NCI-H2081 treated with DMSO at 0.1 percent for 48 hours (cell line): ENCODE measurements around the gene WDR86.

ENCODE experiments used
- DNase-seq: peaks from one replicate; lab custom pipeline; 2025; lab: John Stamatoyannopoulos, UW

WDR86 gene

DNA sequence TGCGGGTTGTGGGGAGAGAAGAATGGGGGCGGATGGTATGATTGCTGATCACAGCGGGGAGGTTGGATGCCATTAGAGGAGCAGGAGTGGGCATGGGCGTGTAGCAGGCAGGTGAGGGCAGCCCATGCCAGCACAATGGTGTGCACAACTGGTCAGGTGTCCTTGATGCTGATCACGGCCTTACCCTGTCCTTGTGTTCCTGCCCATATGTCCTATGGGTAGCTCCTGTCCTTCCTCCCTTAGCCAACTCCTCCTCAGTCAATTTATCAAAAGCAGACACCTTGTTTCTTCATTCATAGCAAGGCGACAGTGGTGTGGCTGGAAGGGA, 30.7 kb downstream of the WDR86 start:
- DNase-seq: no peak

DNA sequence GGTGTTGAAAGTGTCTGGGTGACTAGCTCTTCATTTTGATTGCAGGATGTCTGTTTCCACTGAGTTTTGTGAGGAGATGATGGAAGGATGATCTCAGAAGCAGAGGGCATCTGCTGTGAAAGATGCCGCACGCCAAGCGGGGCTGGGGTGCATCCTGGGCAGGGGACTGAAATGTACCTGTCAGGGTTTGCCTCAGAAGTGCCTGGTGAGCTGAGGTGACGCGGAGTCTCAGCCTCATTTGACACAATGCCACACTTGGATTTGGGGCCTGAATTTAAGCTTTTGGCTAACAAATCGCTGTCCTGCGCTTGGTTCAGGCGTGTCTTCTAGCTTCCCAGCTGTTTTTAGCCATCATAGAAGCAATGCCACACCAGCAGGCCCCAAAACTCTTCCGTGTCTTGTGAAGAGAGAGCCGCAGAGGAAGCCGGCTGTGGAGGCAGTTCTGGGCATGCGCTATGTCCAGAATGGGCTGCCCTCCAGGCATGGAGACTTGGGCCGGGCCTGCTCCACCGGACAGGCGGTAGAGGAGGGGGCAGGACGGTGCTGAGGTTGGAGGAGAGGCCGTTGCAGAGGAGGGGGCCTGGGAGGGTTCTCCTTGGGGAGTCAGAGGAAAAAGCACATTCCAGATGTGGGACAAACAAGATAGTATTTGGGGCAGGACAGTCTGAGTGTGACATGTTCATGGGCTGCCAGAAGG, 31.2 kb downstream of the WDR86 start:
- no peak for DNase-seq

DNA sequence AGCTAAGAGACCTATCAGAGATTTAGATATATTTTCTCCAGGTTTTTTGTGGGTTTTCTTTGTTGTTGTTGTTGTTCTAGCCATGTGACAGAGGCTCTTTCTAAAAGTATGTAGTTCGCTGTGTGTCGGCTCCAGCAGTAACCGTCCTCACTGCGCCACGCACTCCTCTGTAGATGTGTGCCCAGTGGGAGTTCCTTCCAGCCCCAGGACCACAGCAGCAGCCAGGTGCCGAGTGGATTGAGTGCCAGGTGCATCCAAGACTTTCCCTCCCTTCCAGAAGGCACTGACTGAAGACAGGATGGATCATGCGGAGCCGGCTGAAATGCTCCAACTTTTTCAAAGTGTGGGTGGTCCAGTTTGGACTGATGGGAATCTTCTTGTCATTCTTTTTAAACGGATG, 31.8 kb downstream of the WDR86 start:
- DNase-seq: no peak

DNA sequence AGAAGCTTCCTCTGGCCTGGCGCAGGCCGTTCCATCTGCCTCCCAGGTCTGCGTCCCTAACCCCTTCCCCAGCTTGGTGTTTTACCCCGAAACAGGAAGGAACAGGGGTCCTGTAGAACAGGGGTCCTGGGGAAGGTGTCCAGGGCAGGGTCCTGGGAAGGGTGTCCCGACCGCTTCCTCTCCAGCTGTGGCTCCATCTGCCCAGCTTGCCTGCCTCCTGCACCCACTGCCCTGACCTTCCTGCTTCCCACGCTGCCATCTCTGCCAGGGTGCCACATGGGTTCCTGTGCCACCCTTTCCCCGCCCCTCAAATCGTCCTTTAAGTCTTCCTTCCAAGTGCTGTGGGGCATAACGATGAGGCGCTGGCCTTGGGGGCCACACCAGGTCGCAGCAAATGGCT, 32.4 kb downstream of the WDR86 start:
- no peak for DNase-seq

DNA sequence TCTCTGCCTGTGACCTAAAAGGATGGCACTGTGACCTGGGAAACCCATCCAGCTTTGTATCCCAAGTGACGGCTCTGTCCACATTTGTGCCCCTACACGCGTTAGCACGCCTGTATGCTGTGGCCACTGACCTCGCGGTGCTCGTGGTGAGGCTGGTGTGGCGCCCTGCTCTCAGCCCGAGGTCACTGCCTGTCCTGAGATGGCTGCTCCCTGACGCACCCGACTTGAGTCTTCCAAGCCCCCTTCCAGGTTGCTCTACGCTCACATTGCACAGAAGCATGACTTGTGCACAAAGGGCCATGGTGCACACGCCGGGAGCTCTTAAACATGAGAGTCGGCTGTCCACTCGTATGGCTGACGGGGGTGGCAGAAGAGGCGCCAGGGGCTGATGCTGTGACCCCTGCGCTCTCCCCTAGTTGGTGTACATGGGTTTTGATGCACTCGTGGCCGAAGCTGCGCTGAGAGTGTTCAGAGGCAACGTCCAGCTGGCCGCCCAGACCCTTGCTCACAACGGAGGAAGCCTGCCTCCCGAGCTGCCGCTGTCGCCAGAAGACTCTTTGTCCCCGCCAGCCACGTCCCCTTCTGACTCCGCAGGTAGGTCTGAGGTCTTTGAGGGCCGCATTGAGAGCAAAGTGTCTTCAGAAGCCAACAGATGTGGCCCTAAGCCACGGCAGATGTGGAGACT, 33.5 kb downstream of the WDR86 start:
- no peak for DNase-seq

DNA sequence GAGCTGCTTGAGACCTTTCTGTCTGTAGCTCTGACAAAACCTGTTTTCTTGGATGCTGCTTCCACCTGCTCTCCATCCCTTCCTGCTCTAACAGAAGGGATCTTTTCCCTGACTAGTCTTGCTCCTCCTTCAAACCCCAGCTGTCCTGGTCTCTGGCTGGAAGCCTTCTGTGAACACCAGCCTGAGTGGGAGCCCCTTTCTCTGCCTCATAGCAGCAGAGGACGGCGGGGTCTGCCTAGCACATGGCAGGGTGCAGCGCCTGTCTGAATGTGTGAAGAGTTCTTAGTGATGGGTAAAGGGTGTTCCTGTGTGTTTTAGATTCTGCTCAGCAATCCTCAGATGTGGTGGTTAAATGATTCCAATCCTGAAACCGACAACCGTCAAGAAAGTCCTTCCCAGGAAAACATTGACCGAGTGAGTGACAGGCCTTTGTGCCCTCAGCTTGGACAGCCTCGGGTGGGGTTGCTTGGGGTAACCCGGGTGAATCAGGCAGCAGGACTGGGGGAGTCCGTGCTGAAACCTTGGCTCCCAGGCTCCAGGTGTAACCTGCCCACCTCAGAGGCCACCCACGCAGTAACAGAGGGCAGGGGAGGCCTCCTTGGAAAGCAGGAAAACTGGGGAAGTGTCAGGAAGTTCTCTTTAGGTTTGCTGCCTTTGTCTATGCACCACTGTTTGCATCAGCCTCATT, 34.2 kb downstream of the WDR86 start:
- no peak for DNase-seq

DNA sequence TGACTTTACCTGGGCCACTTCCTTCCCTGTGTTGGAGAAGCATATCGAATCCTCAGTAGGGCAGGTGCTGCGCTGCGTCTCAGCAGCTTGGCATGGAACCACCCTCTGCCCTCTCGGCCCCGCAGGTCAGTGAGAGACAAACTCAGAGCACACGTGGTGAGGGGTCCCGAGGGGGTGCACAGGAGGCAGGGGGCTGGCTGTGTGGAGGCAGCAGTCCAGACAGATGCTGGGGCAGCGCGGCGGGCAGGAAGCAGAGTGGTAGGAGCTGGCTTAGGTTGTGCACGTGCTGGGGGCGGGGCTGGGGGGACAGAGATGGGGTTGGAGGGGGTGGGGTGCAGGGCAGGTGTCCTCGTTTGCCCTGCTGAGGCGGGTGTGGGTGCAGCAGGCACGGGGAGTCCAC, 35.1 kb downstream of the WDR86 start:
- DNase-seq: no peak

DNA sequence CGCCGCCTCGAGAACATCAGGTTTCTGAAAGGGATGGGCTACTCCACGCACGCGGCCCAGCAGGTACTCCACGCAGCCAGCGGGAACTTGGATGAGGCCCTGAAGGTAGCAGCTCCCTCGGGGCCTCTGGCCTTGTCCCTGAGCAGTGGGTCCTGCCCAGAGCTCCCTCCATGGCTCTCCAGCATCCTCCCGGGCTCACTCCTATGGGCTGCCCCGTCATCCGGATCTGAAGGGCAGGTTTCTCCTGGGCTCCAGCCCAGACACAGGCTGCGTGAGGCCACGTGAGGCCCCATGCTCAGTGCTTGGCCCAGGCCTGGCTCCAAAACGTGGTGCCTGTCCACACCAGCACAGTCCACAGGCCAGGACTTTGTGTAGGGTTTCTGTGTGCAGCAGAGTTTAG, 35.7 kb downstream of the WDR86 start:
- no peak for DNase-seq

DNA sequence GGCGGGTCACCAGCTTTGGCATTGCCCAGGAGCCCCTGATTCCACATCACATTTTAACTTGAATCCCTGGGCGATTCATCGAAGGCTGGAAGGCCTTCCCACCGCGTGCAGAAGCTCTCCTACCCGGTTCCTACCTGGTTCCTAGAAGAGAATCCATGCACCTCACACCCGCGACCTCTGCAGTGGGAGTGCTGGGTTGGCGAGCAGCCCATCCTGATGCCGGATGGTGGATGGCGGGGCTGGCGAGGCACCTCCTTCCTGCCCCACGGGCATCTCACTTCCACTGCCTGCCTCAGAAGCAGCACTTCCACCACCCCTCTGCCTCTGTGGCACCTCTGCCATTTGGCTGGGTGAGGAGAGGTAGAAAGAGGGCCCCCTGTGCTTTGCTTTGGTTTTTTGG, 36.2 kb downstream of the WDR86 start:
- no peak for DNase-seq

DNA sequence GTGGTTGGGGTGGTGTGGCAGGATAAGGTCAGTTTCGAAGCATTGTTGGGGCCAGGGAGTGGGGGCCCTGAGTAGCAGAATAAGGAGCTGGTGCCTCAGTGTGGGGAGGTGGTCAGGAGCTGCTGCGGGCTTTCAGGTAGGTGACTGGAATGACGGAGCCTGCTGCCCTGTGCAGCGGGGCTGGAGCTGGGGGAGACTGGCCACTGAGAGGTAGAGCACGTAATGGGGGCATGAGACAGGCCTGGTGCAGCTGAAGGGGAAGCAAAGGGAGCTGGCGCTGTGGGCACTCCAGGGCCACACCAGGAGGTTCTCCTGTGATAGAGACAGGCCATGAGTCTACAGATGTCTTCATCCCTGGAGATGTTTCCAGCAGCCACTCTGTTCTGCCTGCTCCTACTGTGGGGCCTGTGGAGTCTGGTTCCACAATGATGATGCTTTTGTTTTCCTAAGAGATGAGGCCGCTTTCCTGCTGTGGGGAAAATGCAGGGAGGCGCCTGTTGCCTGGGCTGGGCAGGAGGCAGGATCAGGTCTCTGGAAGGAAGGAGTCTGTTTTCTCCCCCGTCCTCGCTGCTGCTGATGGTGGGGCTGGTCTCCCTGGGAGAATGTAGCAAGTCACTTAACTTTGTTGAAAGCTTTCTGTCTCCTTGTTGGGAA, 37.1 kb downstream of the WDR86 start:
- DNase-seq: no peak

DNA sequence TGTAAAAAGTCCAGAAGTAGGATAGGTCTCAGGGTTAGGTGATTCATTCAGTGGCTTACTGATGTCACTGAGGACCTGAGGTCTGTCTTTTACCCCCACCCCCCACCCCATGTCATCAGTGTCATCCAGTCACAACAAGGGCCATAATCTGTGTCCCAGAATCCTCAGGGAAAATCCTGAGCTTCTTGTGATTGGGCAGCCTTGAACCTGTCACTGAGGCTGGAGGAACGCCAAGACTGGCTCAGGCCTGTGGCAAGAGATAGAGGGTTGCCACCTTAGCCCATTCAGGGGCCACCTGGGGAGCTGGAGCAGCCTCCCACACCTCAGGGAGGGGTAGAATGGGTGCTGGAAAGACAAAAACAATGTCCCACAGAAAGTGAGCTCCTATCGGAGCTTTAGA, 38.6 kb downstream of the WDR86 start:
- no peak for DNase-seq

DNA sequence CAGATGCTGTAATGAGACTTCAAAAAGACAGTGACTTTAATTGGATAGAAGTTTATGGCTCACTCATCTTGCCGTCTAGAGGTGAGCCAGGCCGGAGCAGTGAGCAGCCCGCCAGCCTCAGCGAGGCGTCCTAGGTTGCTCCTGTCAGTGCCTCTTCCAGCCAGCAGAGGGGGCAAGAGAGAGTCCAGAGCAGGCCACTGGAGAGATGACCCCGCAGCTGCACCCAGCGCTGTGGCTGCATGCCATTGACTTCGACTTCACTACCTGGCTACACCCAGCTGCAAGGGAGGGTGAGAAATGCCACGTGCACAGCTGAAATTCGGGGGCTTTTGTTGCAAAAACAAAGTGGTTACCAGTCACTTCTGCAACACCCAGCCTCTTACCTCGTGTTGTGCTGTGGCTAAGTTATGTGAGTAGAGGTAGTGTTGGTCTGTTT, 41.7 kb downstream of the WDR86 start:
- no peak for DNase-seq

DNA sequence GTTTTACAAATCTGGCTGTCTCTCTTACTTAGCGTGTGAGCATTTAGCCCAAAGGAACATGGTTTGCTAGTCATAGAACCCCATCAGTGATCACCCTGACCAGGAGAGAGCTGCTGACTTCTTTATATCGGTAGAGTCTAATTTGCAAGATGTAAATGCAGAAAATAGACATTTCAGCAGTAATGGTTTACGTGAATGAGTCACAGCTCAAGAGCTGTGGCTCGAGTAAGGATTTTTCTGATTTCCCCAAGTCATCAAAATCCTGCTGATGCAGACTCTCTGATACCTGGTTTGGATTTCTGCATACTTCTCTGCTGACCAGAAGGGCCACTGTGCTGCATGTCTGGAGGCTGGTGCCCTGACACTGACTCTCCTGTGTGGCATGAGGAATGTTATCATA, 42.6 kb downstream of the WDR86 start:
- no peak for DNase-seq

DNA sequence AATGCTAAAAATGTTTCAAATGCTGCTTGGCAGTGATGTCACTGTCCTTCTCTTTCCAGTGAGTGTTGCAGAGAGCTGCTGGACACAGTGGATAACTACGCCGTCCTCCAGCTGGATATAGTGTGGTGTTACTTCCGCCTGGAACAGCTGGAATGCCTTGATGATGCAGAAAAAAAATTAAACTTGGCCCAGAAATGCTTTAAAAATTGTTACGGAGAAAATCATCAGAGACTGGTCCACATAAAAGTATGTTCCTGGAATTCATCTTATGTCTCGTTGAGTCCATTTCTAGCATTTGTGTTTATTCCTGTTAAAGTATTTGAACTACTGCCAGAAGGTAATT, 43.0 kb downstream of the WDR86 start:
- no peak for DNase-seq

DNA sequence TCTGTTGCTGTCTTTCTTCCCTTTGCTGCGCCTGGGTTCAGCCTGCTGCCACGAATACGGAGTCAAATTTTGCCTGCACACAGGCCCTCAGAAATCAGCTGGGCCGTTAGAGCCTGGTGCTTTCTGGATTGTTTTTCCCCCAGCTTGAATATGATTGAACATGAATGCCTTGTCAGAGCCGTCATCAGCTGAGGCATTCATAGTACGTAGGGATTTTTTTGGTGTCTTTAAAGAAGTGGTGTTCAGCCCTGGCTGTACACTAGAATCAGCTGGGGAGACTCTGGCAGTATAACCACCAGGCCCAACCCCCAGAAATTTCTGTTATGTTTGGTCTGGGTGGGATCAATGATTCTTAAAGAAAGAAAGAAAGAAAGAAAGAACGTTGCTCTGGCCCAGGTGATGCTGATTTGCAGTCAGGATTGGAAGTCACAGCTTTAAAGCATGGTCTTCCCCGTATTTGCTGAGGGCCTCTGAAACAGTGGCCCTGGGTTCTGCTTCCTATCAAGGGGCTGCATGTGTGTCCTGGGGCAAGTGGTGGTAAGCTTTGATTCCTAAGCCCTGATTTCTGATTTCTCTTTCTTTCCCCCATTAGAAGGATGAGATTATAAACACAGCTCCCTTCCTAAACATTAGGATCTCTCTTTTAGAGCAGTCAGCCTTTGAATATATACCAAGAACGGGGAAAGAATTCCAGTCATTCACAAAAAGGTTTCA, 43.5 kb downstream of the WDR86 start:
- no peak for DNase-seq

DNA sequence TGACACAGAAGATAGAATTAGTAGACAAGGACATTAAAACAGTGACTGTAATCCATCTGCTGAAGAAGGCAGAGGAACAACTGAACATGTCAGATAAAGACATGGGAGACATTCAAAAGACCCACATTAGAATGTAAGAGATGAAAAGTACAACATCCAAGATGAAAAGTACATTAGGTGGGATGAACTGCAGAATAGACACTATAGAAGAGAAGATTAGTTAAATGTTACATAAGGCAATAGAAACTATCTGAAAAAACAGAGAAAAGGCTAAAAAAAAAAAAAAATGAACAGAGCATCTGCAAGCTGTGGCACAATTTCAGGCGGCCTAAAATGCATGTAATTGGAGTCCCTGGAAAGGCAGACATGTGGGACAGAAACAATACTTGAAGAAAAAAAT, 46.7 kb downstream of the WDR86 start:
- DNase-seq: no peak

DNA sequence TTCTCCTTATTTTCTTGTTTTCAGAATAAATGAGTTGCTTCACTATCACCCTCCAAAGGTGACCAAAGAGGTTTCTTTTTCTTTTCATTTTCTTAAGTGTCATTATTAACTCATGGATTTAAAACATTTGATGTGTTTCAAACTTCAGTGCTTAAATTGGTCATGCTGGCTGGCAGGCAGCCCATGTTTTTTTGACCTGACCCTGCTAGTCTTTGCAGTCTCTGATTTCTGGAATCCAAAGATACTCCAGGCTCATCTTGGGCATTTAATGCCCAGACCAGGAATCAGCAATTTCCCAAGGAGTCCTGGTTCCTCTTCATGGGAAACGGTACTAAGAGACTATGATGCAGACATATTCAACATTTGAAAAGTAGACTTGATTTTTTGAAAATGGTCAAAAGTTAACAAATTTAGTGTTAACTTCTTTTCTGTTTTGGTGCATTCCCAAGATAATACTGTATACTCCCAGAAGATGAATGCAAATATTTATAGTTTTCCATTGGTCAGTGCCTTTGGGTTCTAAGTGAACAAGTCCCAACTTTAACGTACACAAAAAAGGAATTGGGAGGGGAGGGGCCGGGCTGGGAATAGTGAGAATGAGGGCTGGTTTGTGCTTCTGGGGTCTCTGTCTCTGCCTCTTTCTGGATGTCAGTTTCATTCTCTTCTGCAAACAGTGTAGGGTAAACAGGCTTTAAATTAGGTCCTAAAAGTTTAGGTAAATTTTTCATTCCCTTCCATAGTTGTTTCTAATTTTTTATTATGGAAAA, 48.5 kb downstream of the WDR86 start:
- DNase-seq: no peak

DNA sequence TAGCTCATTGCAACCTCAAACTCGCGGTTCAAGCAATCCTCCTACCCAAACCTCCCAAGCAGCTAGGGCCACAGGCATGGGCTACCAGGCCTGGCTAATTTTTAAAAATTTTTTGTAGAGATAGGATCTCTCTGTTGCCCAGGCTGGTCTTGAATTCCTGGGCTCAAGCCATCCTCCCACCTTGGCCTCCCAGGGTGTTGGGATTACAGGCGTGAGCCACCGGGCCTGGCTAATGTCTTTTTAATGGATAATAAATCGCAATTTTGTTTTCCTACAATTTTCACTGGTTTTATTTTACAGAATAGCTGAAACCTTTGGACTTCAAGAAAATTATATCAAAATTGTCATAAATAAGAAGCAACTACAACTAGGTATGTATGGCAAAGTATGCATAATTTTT, 57.3 kb downstream of the WDR86 start:
- DNase-seq: no peak

DNA sequence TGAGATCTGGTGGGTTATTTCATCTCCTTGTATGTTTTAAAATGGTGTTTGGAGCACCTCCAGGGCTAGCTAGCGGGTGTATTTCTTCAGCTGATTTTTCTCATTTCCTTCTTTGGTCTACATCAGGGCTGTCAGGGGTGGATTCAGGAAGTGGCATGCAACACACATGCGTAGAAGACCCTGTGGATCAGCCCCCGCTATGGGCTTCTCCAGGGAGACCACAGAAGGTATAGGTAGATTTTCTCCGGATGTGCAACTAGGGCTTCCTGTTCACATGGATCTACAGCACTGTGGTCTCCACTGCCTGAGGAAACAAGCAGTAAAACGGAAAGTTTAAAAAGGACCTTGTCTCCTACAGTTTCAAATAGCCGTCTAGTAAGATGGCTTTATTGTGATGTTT, 57.9 kb downstream of the WDR86 start:
- no peak for DNase-seq

DNA sequence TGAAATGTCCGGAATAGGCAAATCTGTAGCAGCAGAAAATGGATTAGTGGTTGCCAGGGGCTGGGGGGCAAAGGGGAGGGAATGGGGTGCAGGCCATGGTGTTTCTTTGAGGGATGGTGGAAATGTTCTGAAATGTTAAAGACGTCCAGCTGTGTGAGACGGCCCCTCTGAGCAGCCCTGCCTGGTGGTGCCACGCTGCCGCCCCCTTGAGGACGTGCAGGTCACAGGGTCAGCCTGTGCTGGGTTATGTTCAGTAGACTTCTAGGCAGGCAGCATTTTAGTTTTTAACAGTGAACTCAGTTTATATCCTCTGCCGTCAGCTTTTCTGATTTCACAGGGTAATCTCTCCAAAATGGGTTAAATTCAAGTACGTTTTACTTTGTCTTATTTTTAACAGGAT, 58.8 kb downstream of the WDR86 start:
- DNase-seq: no peak

DNA sequence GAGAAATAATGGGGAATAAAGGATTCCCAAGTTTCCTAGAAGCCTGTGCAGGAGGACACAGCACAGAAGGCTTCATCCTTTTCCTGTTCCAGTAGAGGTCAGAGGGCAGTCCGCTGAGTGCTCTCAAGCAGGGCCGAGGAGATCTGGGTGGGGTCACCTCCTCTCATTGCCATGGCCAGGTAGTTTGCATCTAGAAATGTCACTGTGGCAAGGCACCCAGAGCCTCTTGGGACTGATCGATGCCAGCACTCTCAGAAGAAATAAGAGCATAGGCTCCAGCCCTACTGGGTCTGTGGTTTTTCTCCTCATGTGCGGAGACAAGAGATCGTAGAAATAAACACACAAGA, 60.4 kb downstream of the WDR86 start:
- no peak for DNase-seq

DNA sequence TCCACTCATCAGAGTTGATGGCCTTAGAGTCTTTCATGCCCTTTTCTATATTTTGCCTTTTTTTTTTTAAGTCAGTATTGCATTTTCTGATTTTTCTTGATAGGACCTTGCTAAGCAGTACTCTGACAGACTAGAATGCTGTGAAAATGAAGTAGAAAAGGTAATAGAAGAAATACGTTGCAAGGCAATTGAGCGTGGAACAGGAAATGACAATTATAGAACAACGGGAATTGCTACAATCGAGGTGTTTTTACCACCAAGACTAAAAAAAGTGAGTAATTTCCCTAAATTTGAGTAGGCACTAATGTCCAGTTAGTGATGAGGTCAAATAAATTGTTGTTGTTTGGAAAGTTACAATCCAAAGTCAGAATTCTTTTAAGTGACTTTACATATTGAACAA, 60.9 kb downstream of the WDR86 start:
- DNase-seq: no peak
